Measurements from ENCODE around the gene ASIP.
"Not testable (repeated sequence)": the region's sequence is repeated elsewhere in the genome, so short reads cannot be mapped to it uniquely, and the experiment has no call there.

The ASIP gene

DNA sequence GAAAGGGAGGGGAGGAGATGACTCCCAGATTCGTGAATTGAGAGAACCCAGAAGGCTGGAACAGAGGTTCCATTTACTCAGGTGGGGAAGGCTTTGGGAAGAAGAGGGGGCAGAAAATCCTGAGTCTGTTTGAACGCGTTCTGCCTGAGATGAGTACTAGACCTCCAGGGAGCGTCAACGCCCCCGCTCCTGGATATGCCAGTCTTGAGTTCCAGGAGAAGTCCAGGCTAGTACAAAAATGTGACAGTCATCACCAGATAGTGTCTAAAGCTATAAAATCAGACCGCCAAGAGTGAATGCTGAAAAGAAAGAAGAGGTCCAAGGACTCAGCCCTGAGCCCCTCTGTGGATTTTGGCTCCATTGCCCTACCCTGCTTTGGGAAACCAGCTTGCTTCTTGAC, 53.3 kb downstream of the ASIP start:
- FAIRE-seq (no peak), DNase-seq (ENCODE audit: insufficient read length, low spot score) (no peak)
- TF ChIP-seq SPI1 (IDR thresholded peaks at IDR 0.05; ENCODE audit: low read depth, low read length) (no peak), TAF1 (IDR thresholded peaks at IDR 0.05; ENCODE audit: low read depth, low read length) (no peak), POLR2AphosphoS5 (IDR thresholded peaks at IDR 0.05; ENCODE audit: low read depth, low read length) (no peak), PAX5 (IDR thresholded peaks at IDR 0.05; ENCODE audit: insufficient read depth, low read length, severe bottlenecking) (no peak), POLR2A (IDR thresholded peaks at IDR 0.05; ENCODE audit: low read depth, low read length) (no peak)

DNA sequence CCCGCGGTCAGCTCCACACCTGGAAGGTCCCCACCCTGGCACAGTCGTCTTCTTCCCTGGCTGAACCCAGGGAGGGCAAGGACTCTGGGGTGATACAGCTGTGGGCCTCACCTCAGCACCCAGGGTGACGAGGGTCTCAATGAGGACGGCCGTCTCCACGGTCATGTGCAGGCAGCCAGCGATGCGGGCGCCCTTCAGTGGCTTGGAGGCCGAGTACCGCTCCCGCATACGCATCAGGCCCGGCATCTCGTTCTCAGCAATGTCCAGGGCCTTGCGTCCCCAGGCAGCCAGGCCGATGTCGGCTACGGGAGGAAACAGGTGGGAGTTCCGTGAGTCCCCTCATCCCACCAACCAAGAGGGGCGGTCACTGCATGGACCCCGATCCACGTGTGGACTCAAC, 54.1 kb downstream of the ASIP start:
- no peak for FAIRE-seq
- no peak for DNase-seq (ENCODE audit: insufficient read length, low spot score)
- TF ChIP-seq POU2F2 (IDR thresholded peaks at IDR 0.05; ENCODE audit: low read depth, low read length) (no peak), TAF1 (IDR thresholded peaks at IDR 0.05; ENCODE audit: low read depth, low read length) (no peak), POLR2A (IDR thresholded peaks at IDR 0.05; ENCODE audit: low read depth, low read length) (no peak), SPI1 (IDR thresholded peaks at IDR 0.05; ENCODE audit: low read depth, low read length) (no peak)

DNA sequence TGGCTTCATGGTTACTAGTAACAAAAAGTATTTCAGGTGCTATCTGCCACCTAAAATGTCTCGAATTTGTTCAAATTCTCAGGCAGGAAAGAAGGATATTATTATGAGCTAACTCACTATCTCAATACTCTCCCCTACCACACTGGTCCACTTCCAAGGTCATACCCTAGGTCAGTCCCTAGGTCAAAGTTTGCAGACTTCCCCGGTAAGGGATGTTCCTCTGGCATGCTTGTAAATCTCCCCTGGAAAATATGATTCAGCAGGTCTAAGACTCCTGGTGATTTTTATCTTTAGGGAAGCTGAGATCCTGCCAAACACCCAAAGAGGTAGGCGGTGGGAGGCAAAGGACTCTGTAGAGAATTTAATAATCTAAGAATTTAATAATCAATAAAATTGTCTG, 55.2 kb downstream of the ASIP start:
- TF ChIP-seq POLR2AphosphoS5 (IDR thresholded peaks at IDR 0.05; ENCODE audit: low read depth, low read length) (no peak), SPI1 (IDR thresholded peaks at IDR 0.05; ENCODE audit: low read depth, low read length) (no peak), TAF1 (IDR thresholded peaks at IDR 0.05; ENCODE audit: low read depth, low read length) (no peak), PAX5 (IDR thresholded peaks at IDR 0.05; ENCODE audit: insufficient read depth, low read length, severe bottlenecking) (no peak), POLR2A (IDR thresholded peaks at IDR 0.05; ENCODE audit: low read depth, low read length) (no peak)
- FAIRE-seq (no peak), DNase-seq (ENCODE audit: insufficient read length, low spot score) (no peak)

GRCh38 chr20:34298294-34298784, 57.1 kb downstream of the ASIP start:
- FAIRE-seq; DNase-seq (ENCODE audit: insufficient read length, low spot score): not testable (repeated sequence)

DNA sequence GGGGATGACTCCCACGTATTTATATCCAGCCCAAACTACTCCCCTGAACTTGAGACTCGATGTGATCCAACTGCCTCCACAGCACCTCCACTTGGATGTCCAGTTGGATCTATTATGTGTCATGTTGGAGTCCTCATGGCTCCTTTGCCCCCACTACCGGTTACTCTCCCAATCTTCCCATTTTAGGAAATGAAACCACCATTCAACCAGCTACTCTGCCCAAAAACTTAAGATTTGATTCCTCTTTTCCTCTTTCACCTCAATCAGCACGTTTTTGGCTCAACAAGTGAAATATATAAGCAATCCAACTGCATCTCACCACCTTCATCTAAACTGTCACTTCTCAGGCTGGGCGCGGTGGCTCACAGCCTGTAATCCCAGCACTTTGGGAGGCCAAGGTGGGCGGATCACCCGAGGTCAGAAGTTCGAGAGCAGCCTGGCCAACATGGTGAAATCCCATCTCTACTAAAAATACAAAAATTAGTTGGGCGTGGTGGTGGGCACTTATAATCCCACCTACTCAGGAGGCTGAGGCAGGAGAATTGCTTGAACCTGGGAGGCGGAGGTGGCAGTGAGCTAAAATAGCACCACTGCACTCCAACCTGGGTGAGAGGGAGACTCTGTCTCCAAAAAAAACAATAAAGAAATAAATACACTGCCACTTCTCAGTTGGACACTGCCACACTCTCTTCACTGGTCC, 58.5 kb downstream of the ASIP start:
- TF ChIP-seq SPI1 (IDR thresholded peaks at IDR 0.05; ENCODE audit: low read depth, low read length) = no peak
- FAIRE-seq = no peak
- no peak for DNase-seq (ENCODE audit: insufficient read length, low spot score)

DNA sequence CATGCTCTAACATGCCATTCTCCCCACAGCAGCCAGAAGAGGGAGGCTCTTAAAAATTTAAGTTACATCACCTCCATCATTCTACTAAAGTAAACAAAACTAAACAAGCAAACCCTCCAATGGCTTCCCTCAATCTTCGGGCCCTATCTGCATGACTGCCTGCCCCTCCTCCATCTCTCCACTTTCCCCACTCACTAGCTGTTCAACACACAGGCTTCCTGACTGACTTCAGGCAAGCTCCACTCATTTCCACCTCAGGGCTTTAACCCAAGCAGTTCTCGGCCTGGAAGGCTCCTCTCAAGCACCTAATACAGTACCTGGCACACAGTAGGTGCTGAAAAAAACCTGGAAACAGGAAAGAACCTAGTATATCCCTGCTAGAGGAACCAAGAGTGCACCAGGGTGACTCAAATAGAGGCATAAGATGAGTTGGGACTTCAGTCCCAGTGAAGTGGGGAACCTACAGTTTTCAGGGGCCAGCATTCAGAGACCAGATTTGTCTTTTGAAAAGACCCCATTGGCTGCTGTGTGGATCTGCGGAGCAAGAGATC, 59.1 kb downstream of the ASIP start:
- FAIRE-seq = no peak
- DNase-seq (ENCODE audit: insufficient read length, low spot score) = no peak
- TF ChIP-seq SPI1 (IDR thresholded peaks at IDR 0.05; ENCODE audit: low read depth, low read length) (no peak), TAF1 (IDR thresholded peaks at IDR 0.05; ENCODE audit: low read depth, low read length) (no peak), POU2F2 (IDR thresholded peaks at IDR 0.05; ENCODE audit: low read depth, low read length) (no peak), POLR2A (IDR thresholded peaks at IDR 0.05; ENCODE audit: low read depth, low read length) (no peak), PAX5 (IDR thresholded peaks at IDR 0.05; ENCODE audit: insufficient read depth, low read length, severe bottlenecking) (no peak), POLR2AphosphoS5 (IDR thresholded peaks at IDR 0.05; ENCODE audit: low read depth, low read length) (no peak)

DNA sequence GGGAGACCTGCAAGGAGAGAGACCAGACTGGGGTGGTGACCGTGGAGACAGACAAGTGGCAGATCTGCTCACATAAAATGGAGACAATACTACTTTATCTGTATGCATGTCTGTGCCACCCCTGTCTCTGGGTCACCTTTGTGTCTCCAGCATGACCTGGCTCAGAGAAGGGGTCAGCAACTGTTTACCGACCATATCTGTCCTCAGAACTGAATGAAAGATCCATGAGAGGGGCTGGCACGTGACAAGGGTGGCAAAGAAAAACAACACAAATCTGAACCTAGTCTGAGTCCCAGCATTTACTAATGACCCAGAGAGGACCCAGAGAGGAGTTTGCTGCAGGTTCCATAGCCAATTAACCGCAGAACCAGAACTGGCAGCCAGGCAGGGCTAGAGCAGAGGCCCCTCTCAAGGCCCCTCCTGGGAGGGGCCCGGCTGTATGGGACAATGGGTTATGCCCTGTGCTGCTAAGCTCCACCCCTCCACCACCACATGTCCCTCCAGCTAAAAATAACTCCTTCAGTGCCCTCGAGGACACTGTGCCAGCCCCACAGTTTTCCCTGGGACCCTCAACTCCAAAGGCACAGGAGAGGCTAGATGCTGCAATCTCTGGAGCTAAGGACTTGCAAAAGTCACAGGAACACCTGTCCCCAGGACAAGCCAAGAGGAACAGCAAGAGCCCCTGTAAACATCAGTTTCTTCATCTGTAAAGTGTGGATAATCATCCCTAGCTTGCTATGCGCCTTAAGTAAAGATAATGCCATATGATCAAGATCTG, 59.8 kb downstream of the ASIP start:
- DNase-seq (ENCODE audit: insufficient read length, low spot score) (no peak), FAIRE-seq (no peak)
- TF ChIP-seq SPI1 (IDR thresholded peaks at IDR 0.05; ENCODE audit: low read depth, low read length) = no peak
- no peak for TF ChIP-seq PAX5 (IDR thresholded peaks at IDR 0.05; ENCODE audit: insufficient read depth, low read length, severe bottlenecking)
- TF ChIP-seq POLR2AphosphoS5 (IDR thresholded peaks at IDR 0.05; ENCODE audit: low read depth, low read length) = no peak
- TF ChIP-seq POLR2A (IDR thresholded peaks at IDR 0.05; ENCODE audit: low read depth, low read length) = no peak
- TF ChIP-seq POU2F2 (IDR thresholded peaks at IDR 0.05; ENCODE audit: low read depth, low read length) = no peak
- no peak for TF ChIP-seq TAF1 (IDR thresholded peaks at IDR 0.05; ENCODE audit: low read depth, low read length)

- DNase-seq (ENCODE audit: insufficient read length, low spot score) = no peak
- no peak for FAIRE-seq
- TF ChIP-seq TAF1 (IDR thresholded peaks at IDR 0.05; ENCODE audit: low read depth, low read length) = no peak
- TF ChIP-seq SPI1 (IDR thresholded peaks at IDR 0.05; ENCODE audit: low read depth, low read length) = no peak
- no peak for TF ChIP-seq POLR2AphosphoS5 (IDR thresholded peaks at IDR 0.05; ENCODE audit: low read depth, low read length)
- TF ChIP-seq PAX5 (IDR thresholded peaks at IDR 0.05; ENCODE audit: insufficient read depth, low read length, severe bottlenecking) = no peak
- TF ChIP-seq POLR2A (IDR thresholded peaks at IDR 0.05; ENCODE audit: low read depth, low read length) = no peak
- TF ChIP-seq POU2F2 (IDR thresholded peaks at IDR 0.05; ENCODE audit: low read depth, low read length) = no peak
These were observed 60.5 kb downstream of the ASIP start for GRCh38 chr20:34301587-34302311.

DNA sequence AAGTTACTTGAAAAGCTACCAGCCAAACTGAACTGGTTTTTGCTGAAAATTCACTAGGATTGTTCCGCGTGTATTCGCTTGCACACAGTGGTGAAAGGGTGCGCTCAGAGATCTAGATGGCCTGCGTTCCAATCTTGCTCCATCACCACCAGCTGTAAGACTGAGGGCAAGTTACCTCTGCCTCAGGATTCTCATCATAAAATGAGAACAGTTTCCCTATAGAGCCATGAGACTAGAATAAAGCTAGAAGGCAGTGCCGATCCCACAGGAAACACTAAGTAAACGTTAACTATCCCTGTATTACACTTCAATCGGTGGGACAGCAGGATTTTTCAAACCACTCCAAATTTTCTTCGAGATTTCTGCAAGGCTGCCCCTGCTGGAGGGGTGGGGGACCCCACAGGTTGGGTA, 61.1 kb downstream of the ASIP start:
- no peak for TF ChIP-seq SPI1 (IDR thresholded peaks at IDR 0.05; ENCODE audit: low read depth, low read length)
- TF ChIP-seq POU2F2 (IDR thresholded peaks at IDR 0.05; ENCODE audit: low read depth, low read length) = no peak
- no peak for TF ChIP-seq POLR2A (IDR thresholded peaks at IDR 0.05; ENCODE audit: low read depth, low read length)
- TF ChIP-seq PAX5 (IDR thresholded peaks at IDR 0.05; ENCODE audit: insufficient read depth, low read length, severe bottlenecking) = no peak
- no peak for TF ChIP-seq POLR2AphosphoS5 (IDR thresholded peaks at IDR 0.05; ENCODE audit: low read depth, low read length)
- TF ChIP-seq TAF1 (IDR thresholded peaks at IDR 0.05; ENCODE audit: low read depth, low read length) = no peak
- FAIRE-seq = peak; percentile 50
- no peak for DNase-seq (ENCODE audit: insufficient read length, low spot score)

Data from GM12891 (cell line).